ENCODE measurements around the gene HPCA. TPM values are rescaled to one million over a fixed set of nuclear protein-coding genes. Genes with fewer than 3 reads are reported as not detected.

HPCA gene
- total RNA-seq, 6 experiments from 2014 or later: not detected

DNA sequence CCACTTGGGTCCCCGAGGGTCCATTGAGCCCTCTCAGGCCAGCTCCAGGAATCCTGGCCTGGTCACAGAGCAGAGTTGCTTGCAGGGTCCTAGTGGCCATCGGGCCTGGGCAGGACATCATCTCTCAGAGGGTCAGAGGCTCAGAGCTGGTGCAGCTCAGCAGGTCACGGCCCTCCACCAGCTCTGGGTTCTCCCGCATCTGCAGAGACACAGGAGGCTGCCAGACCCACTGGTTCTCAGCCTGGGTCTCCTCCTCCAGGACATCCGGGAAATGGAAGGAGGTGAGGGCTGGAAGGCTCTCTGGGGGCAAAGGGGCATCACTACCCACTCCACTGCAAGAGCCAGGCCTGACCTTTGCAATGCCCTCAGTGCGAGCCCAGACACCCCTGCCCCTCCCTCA lies 8.4 kb downstream of the HPCA start:
- Histone ChIP-seq H3K4me3 (no peak overlapping the region), H3K27me3 (no peaks in the 10 kb centered on the region), H3K4me1 (peaks cover 0 to 11% (median 0%) of the 10 kb centered on the region in 4 donors), H3K9me3 (no peaks in the 10 kb centered on the region), H3K36me3 (no peaks in the 10 kb centered on the region), H3K27ac (no peak overlapping the region)
- TF ChIP-seq POLR2A (IDR thresholded peaks at IDR 0.05): no peak
- no peak for TF ChIP-seq CTCF (IDR thresholded peaks at IDR 0.05)
- intact Hi-C loops (cut with DNase I): no loop called here
- WGBS (ENCODE audit: insufficient coverage, low coverage, low lambda C conversion rate, missing lambda C conversion rate): no CpG with 5 or more reads among the region's 6 CpGs
- ATAC-seq (no peak), DNase-seq (peak in 1 of 3 donors; percentile 47)

GRCh38 chr1:32895325-32896215 lies 9.3 kb downstream of the HPCA start:
- no peak overlapping the region for H3K4me3 ChIP-seq
- H3K9me3 ChIP-seq: no peaks in the 10 kb centered on the region
- no peak overlapping the region for H3K27ac ChIP-seq
- DNase-seq (peak in 2 of 3 donors; percentile 73 to 82), ATAC-seq (peak; percentile 64 to 88 (median 66))
- peaks cover 0 to 11% (median 0%) of the 10 kb centered on the region in 4 donors for H3K4me1 ChIP-seq
- intact Hi-C loops (cut with DNase I): no loop called here
- H3K36me3 ChIP-seq: no peaks in the 10 kb centered on the region
- H3K27me3 ChIP-seq: no peaks in the 10 kb centered on the region
- TF ChIP-seq CTCF (IDR thresholded peaks at IDR 0.05) (no peak), POLR2A (IDR thresholded peaks at IDR 0.05) (no peak)
- WGBS (ENCODE audit: insufficient coverage, low coverage, low lambda C conversion rate, missing lambda C conversion rate): 93% methylated on average over 3 of the region's 26 CpGs

- H3K36me3 ChIP-seq: no peaks in the 10 kb centered on the region
- ATAC-seq (no peak), DNase-seq (no peak)
- WGBS (ENCODE audit: insufficient coverage, low coverage, low lambda C conversion rate, missing lambda C conversion rate): no CpG with 5 or more reads among the region's 5 CpGs
- intact Hi-C loops (cut with DNase I): no loop called here
- no peaks in the 10 kb centered on the region for H3K27me3 ChIP-seq
- H3K27ac ChIP-seq: no peak overlapping the region
- H3K9me3 ChIP-seq: no peaks in the 10 kb centered on the region
- no peak for TF ChIP-seq CTCF (IDR thresholded peaks at IDR 0.05)
- TF ChIP-seq POLR2A (IDR thresholded peaks at IDR 0.05): no peak
- no peak overlapping the region for H3K4me3 ChIP-seq
- peaks cover 0 to 14% (median 0%) of the 10 kb centered on the region in 4 donors for H3K4me1 ChIP-seq
Measured at GRCh38 chr1:32896451-32896850, 10.2 kb downstream of the HPCA start.

DNA sequence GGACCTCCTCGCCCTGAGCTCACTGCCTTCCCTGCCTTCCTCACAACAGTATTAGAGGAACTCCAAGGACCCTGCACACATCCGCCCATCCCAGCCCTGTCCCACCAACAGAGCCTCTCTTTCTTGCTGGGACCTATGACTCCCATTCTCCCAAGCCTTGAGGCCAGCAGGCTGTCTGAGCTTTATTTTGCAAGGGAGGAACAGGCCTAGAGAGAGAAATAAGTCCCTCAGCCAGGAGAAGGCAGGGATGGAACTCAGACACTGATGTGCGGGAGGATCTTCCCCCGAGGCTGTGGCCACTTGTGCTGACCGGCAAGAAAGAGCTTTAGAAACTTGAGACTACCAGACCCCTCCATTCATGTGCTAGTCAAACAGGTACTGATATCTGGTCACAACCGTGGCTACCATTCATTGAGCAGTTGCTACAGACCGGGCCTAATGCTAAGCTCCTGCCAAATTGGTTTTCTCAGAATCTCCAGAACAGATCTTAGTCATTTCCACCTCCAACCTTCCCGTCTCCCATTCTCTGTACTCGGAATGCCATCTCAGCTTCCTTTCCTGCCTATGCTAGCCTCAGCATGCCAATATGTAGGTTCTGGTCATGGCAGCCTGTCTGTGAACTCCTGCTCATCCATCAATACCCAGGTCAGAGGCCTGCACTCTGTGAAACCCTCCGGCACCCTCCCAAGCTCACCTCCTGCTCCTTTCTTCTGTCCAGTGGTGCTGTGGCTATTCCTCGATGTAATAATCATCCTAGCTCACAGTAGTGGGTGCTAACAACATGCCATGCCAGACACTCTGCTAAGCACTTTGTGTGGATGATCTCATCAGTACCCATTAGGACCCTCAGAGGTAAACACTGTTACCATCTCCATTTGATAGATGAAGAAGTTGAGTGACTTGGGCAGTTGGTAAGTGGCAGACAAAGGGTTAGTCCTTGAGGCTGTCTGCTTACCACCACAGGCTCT lies 11.1 kb downstream of the HPCA start:
- H3K4me1 ChIP-seq: peaks cover 0 to 14% (median 0%) of the 10 kb centered on the region in 4 donors
- no peaks in the 10 kb centered on the region for H3K36me3 ChIP-seq
- H3K9me3 ChIP-seq: no peaks in the 10 kb centered on the region
- 76% methylated on average over 6 of the region's 11 CpGs for WGBS (ENCODE audit: insufficient coverage, low coverage, low lambda C conversion rate, missing lambda C conversion rate)
- DNase-seq (no peak), ATAC-seq (no peak)
- no peaks in the 10 kb centered on the region for H3K27me3 ChIP-seq
- no peak overlapping the region for H3K27ac ChIP-seq
- TF ChIP-seq POLR2A (IDR thresholded peaks at IDR 0.05): no peak
- no peak for TF ChIP-seq CTCF (IDR thresholded peaks at IDR 0.05)
- intact Hi-C loops (cut with DNase I): no loop called here
- no peak overlapping the region for H3K4me3 ChIP-seq
